ENCODE results near the gene TUBB2B.

TUBB2B gene

DNA sequence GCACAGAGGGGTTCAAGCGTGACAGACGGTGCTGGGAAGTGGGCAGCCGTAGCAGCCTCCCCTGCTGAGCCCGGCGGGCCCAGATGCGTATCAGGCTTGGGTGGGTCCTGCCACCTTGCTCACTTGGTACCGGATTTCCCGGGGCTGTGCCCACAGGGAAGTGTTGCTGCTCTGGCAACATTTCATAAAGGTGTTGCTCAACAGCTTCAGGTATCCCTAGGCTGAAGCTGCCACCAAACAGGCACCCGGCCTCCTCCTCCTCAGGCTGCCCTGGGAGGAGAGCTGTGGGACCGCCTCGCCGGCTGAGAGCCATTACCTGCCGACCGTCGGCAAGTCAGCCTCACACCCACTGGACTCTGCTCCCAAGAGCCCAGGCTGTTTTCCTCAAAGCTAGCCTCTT, 42.8 kb upstream of the TUBB2B start:
- TF ChIP-seq, protein P1, sequence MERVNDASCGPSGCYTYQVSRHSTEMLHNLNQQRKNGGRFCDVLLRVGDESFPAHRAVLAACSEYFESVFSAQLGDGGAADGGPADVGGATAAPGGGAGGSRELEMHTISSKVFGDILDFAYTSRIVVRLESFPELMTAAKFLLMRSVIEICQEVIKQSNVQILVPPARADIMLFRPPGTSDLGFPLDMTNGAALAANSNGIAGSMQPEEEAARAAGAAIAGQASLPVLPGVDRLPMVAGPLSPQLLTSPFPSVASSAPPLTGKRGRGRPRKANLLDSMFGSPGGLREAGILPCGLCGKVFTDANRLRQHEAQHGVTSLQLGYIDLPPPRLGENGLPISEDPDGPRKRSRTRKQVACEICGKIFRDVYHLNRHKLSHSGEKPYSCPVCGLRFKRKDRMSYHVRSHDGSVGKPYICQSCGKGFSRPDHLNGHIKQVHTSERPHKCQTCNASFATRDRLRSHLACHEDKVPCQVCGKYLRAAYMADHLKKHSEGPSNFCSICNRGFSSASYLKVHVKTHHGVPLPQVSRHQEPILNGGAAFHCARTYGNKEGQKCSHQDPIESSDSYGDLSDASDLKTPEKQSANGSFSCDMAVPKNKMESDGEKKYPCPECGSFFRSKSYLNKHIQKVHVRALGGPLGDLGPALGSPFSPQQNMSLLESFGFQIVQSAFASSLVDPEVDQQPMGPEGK (CRISPR knock-in tag; IDR thresholded peaks at IDR 0.05; ENCODE audit: borderline replicate concordance) = no peak
- TF ChIP-seq RARB (CRISPR knock-in tag; IDR thresholded peaks at IDR 0.05) (no peak), ISL1 (CRISPR knock-in tag; IDR thresholded peaks at IDR 0.05) (no peak), ZNF565 (CRISPR knock-in tag; conservative IDR thresholded peaks at IDR 0.05; ENCODE audit: low read depth) (no peak), CSRNP3 (CRISPR knock-in tag; IDR thresholded peaks at IDR 0.05) (no peak), OSR1 (CRISPR knock-in tag; IDR thresholded peaks at IDR 0.05) (no peak), TOX (CRISPR knock-in tag; IDR thresholded peaks at IDR 0.05; ENCODE audit: borderline replicate concordance) (no peak), PPARA (CRISPR knock-in tag; IDR thresholded peaks at IDR 0.05; ENCODE audit: borderline replicate concordance) (no peak), ARNTL (CRISPR knock-in tag; IDR thresholded peaks at IDR 0.05; ENCODE audit: borderline replicate concordance, low read depth) (no peak), ZC3H10 (CRISPR knock-in tag; IDR thresholded peaks at IDR 0.05) (no peak), CSDC2 (CRISPR knock-in tag; IDR thresholded peaks at IDR 0.05) (no peak), POU6F1 (CRISPR knock-in tag; IDR thresholded peaks at IDR 0.05; ENCODE audit: borderline replicate concordance, low read depth) (no peak)
- ATAC-seq = no peak

DNA sequence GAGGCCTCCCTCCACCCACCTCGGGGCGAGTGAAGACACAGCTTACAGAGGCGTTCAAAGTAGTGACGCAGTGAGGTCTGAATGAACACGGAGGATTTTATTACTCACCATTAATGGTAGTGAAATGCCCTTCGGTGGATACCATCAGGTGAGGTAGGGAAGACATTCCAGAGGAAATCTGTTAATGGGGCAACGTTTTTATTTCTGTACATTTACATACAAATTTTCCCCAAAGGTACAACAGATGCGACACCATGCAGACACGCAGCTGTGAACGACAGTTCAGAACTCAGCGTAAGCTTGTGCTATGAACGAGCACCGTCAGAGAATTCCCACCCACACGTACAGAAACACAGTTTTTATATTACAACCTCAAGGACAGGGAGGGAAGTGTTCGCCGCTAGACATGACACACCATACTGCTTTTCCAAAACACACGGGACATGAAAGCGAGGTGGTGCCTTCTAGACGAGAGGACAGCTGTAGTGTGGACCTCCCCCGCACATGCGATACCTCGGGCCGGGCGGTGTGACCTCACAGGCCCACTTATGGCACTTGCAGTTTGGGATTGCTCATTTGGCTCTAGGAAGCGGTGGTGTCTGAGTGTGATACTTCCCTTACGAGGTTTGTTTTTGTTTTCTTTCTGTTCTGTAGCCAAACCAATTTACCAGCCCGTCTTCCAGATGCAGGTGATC, 42.0 kb upstream of the TUBB2B start:
- TF ChIP-seq ZNF8 (CRISPR knock-in tag; IDR thresholded peaks at IDR 0.05) (no peak), OSR1 (CRISPR knock-in tag; IDR thresholded peaks at IDR 0.05) (no peak), CSDC2 (CRISPR knock-in tag; IDR thresholded peaks at IDR 0.05) (no peak), ARNTL (CRISPR knock-in tag; IDR thresholded peaks at IDR 0.05; ENCODE audit: borderline replicate concordance, low read depth) (no peak), TCF4 (CRISPR knock-in tag; IDR thresholded peaks at IDR 0.05; ENCODE audit: borderline replicate concordance) (no peak), CSRNP3 (CRISPR knock-in tag; IDR thresholded peaks at IDR 0.05) (no peak)
- TF ChIP-seq, protein P1 (CRISPR knock-in tag; IDR thresholded peaks at IDR 0.05; ENCODE audit: borderline replicate concordance) = no peak
- ATAC-seq = no peak

DNA sequence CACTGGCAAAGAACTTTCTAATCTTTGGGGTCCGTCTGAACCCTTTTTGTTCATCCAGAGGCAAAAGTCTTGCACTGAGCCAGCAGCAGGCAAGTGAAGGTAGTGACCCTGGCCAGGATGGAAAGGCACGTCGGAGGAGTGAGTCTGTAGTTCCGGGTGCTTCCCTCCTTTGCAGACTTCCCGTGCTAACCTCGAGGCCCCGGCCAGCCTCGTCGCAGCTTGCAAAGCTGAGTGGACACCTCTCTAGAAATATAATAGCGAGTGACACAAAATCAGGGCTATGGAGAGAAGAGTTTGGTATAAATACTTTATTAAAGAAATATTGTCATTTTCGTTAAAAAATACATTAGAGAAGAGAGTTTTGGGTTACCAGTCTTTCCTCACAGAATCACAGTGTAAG, 41.2 kb upstream of the TUBB2B start:
- no peak for ATAC-seq
- TF ChIP-seq ZNF8 (CRISPR knock-in tag; IDR thresholded peaks at IDR 0.05) (no peak), RARB (CRISPR knock-in tag; IDR thresholded peaks at IDR 0.05) (no peak), POU6F1 (CRISPR knock-in tag; IDR thresholded peaks at IDR 0.05; ENCODE audit: borderline replicate concordance, low read depth) (no peak), SNAI2 (CRISPR knock-in tag; IDR thresholded peaks at IDR 0.05) (no peak), ZNF565 (CRISPR knock-in tag; conservative IDR thresholded peaks at IDR 0.05; ENCODE audit: low read depth) (no peak), ZNF70 (CRISPR knock-in tag; IDR thresholded peaks at IDR 0.05) (no peak), OSR1 (CRISPR knock-in tag; IDR thresholded peaks at IDR 0.05) (no peak), BACH2 (CRISPR knock-in tag; IDR thresholded peaks at IDR 0.05; ENCODE audit: borderline replicate concordance) (no peak), ESRRG (CRISPR knock-in tag; IDR thresholded peaks at IDR 0.05) (no peak), ZFP30 (CRISPR knock-in tag; IDR thresholded peaks at IDR 0.05) (no peak), TCF4 (CRISPR knock-in tag; IDR thresholded peaks at IDR 0.05; ENCODE audit: borderline replicate concordance) (no peak), ZFP3 (CRISPR knock-in tag; IDR thresholded peaks at IDR 0.05) (no peak)
